Immature natural killer cell (primary cell): ENCODE data around the gene AK4. TPM values are rescaled to one million over a fixed set of nuclear protein-coding genes. Genes with fewer than 3 reads are reported as not detected.

Experiments
- DNase-seq, 3 donors: peaks; one replicate each; pipeline ENCODE4 v3.0.0; 2022; ENCODE audit warnings: mixed read lengths in 1 of 3
- H3K27ac Mint-ChIP-seq, 6 donors: one replicate each; pipeline ENCODE4 v1.8.0; 2020; ENCODE audit warnings: mixed read lengths in 6 of 6, mild to moderate bottlenecking in 5 of 6, inconsistent platforms in 4 of 6, moderate library complexity in 3 of 6
- H3K27me3 Mint-ChIP-seq, 3 donors: one replicate each; pipeline ENCODE4 v1.8.0; 2020 to 2021; ENCODE audit warnings: low read depth in 3 of 3, mild to moderate bottlenecking in 3 of 3, mixed read lengths in 3 of 3, moderate library complexity in 3 of 3, inconsistent platforms in 1 of 3
- H3K36me3 Mint-ChIP-seq, 3 donors: one replicate each; pipeline ENCODE4 v1.8.0; 2020; ENCODE audit warnings: mixed read lengths in 3 of 3, inconsistent platforms in 2 of 3, mild to moderate bottlenecking in 2 of 3
- H3K4me1 Mint-ChIP-seq, 2 donors: one replicate each; pipeline ENCODE4 v1.8.0; 2020; ENCODE audit warnings: inconsistent platforms in 2 of 2, mild to moderate bottlenecking in 2 of 2, mixed read lengths in 2 of 2, moderate library complexity in 1 of 2
- H3K4me3 Mint-ChIP-seq, 5 donors: one replicate each; pipeline ENCODE4 v1.8.0; 2020; ENCODE audit warnings: mild to moderate bottlenecking in 5 of 5, mixed read lengths in 5 of 5, inconsistent platforms in 3 of 5, moderate library complexity in 3 of 5
- H3K9me3 Mint-ChIP-seq, 6 donors: one replicate each; pipeline ENCODE4 v1.8.0; 2020; ENCODE audit warnings: mild to moderate bottlenecking in 6 of 6, mixed read lengths in 6 of 6, inconsistent platforms in 4 of 6, moderate library complexity in 3 of 6
- polyA plus RNA-seq, 3 donors: library from polyadenylated mRNA; unstranded; fragments of 300-500 nt; fragmentation: Illumina TruSeq; gene quantifications; one replicate each; pipeline ENCODE4 v1.2.3, GENCODE V29; 2021

Gene AK4
- polyA plus RNA-seq, 3 donors from 2014 or later = 0.41 TPM; not detected in 2

- Mint-ChIP-seq H3K36me3 (no peaks in the 10 kb centered on the region), H3K4me3 (no peak overlapping the region), H3K9me3 (no peaks in the 10 kb centered on the region), H3K27ac (no peak overlapping the region), H3K27me3 (peaks cover 0 to 2% (median 2%) of the 10 kb centered on the region in 3 donors), H3K4me1 (no peaks in the 10 kb centered on the region)
- no peak for DNase-seq
These were observed 27.4 kb downstream of the AK4 start for GRCh38 chr1:65175171-65176055.

GRCh38 chr1:65176056-65176450 is 28.1 kb downstream of the AK4 start:
- Mint-ChIP-seq H3K4me3 (no peak overlapping the region), H3K27me3 (peaks cover 0 to 2% (median 2%) of the 10 kb centered on the region in 3 donors), H3K9me3 (no peaks in the 10 kb centered on the region), H3K27ac (no peak overlapping the region), H3K36me3 (no peaks in the 10 kb centered on the region), H3K4me1 (no peaks in the 10 kb centered on the region)
- DNase-seq = no peak

GRCh38 chr1:65176591-65176990 is 28.6 kb downstream of the AK4 start:
- Mint-ChIP-seq H3K27ac (no peak overlapping the region), H3K36me3 (no peaks in the 10 kb centered on the region), H3K27me3 (peaks cover 0 to 2% (median 2%) of the 10 kb centered on the region in 3 donors), H3K9me3 (no peaks in the 10 kb centered on the region), H3K4me3 (no peak overlapping the region), H3K4me1 (no peaks in the 10 kb centered on the region)
- DNase-seq = no peak

- H3K36me3 Mint-ChIP-seq = no peaks in the 10 kb centered on the region
- H3K27me3 Mint-ChIP-seq = peaks cover 2 to 3% (median 2%) of the 10 kb centered on the region in 3 donors
- no peaks in the 10 kb centered on the region for H3K9me3 Mint-ChIP-seq
- DNase-seq = no peak
- no peak overlapping the region for H3K4me3 Mint-ChIP-seq
- no peak overlapping the region for H3K27ac Mint-ChIP-seq
- no peaks in the 10 kb centered on the region for H3K4me1 Mint-ChIP-seq
These were observed 29.5 kb downstream of the AK4 start for GRCh38 chr1:65177457-65177856.

GRCh38 chr1:65178235-65178634 is 30.2 kb downstream of the AK4 start:
- Mint-ChIP-seq H3K27me3 (peaks cover 2 to 3% (median 2%) of the 10 kb centered on the region in 3 donors), H3K4me3 (no peak overlapping the region), H3K4me1 (no peaks in the 10 kb centered on the region), H3K36me3 (no peaks in the 10 kb centered on the region), H3K27ac (no peak overlapping the region), H3K9me3 (no peaks in the 10 kb centered on the region)
- no peak for DNase-seq

GRCh38 chr1:65179148-65179547 is 31.1 kb downstream of the AK4 start:
- Mint-ChIP-seq H3K4me3 (no peak overlapping the region), H3K9me3 (no peaks in the 10 kb centered on the region), H3K36me3 (no peaks in the 10 kb centered on the region), H3K27ac (no peak overlapping the region), H3K4me1 (no peaks in the 10 kb centered on the region), H3K27me3 (peaks cover 0 to 3% (median 2%) of the 10 kb centered on the region in 3 donors)
- DNase-seq = no peak

GRCh38 chr1:65180977-65181376 is 33.0 kb downstream of the AK4 start:
- Mint-ChIP-seq H3K4me1 (no peaks in the 10 kb centered on the region), H3K36me3 (no peaks in the 10 kb centered on the region), H3K4me3 (no peak overlapping the region), H3K9me3 (no peaks in the 10 kb centered on the region), H3K27me3 (peaks cover 0 to 3% (median 0%) of the 10 kb centered on the region in 3 donors), H3K27ac (no peak overlapping the region)
- DNase-seq = no peak

GRCh38 chr1:65182658-65183268 is 34.8 kb downstream of the AK4 start:
- Mint-ChIP-seq H3K27me3 (peaks cover 0 to 6% (median 0%) of the 10 kb centered on the region in 3 donors), H3K9me3 (no peaks in the 10 kb centered on the region), H3K36me3 (no peaks in the 10 kb centered on the region), H3K4me1 (no peaks in the 10 kb centered on the region), H3K27ac (no peak overlapping the region), H3K4me3 (no peak overlapping the region)
- DNase-seq = no peak

GRCh38 chr1:65189576-65190115 is 41.6 kb downstream of the AK4 start:
- H3K9me3 Mint-ChIP-seq = no peaks in the 10 kb centered on the region
- peaks cover 0 to 3% (median 0%) of the 10 kb centered on the region in 3 donors for H3K27me3 Mint-ChIP-seq
- H3K4me1 Mint-ChIP-seq = no peaks in the 10 kb centered on the region
- no peak for DNase-seq
- H3K27ac Mint-ChIP-seq = no peak overlapping the region
- no peaks in the 10 kb centered on the region for H3K36me3 Mint-ChIP-seq
- no peak overlapping the region for H3K4me3 Mint-ChIP-seq

GRCh38 chr1:65190229-65190628 is 42.2 kb downstream of the AK4 start:
- no peaks in the 10 kb centered on the region for H3K9me3 Mint-ChIP-seq
- H3K27ac Mint-ChIP-seq = no peak overlapping the region
- no peaks in the 10 kb centered on the region for H3K4me1 Mint-ChIP-seq
- peaks cover 0 to 3% (median 0%) of the 10 kb centered on the region in 3 donors for H3K27me3 Mint-ChIP-seq
- no peaks in the 10 kb centered on the region for H3K36me3 Mint-ChIP-seq
- DNase-seq = no peak
- no peak overlapping the region for H3K4me3 Mint-ChIP-seq

GRCh38 chr1:65193129-65193695 is 45.2 kb downstream of the AK4 start:
- DNase-seq = no peak
- Mint-ChIP-seq H3K36me3 (no peaks in the 10 kb centered on the region), H3K4me1 (no peaks in the 10 kb centered on the region), H3K9me3 (no peaks in the 10 kb centered on the region), H3K4me3 (no peak overlapping the region), H3K27ac (no peak overlapping the region), H3K27me3 (peaks cover 0 to 6% (median 5%) of the 10 kb centered on the region in 3 donors)

- Mint-ChIP-seq H3K4me1 (no peaks in the 10 kb centered on the region), H3K36me3 (no peaks in the 10 kb centered on the region), H3K27me3 (peaks cover 5 to 6% (median 5%) of the 10 kb centered on the region in 3 donors), H3K27ac (no peak overlapping the region), H3K4me3 (no peak overlapping the region), H3K9me3 (no peaks in the 10 kb centered on the region)
- DNase-seq = no peak
These were observed 47.8 kb downstream of the AK4 start for GRCh38 chr1:65195495-65196417.

- Mint-ChIP-seq H3K9me3 (no peaks in the 10 kb centered on the region), H3K4me3 (no peak overlapping the region), H3K4me1 (no peaks in the 10 kb centered on the region), H3K36me3 (no peaks in the 10 kb centered on the region), H3K27ac (no peak overlapping the region), H3K27me3 (peaks cover 6 to 8% (median 6%) of the 10 kb centered on the region in 3 donors)
- no peak for DNase-seq
These were observed 48.9 kb downstream of the AK4 start for GRCh38 chr1:65196926-65197325.
